HG03442 (cell line): Measurements from ENCODE around the gene ZNF425.
"Not testable (repeated sequence)": the region's sequence is repeated elsewhere in the genome, so short reads cannot be mapped to it uniquely, and the experiment has no call there.

Source experiments
- ATAC-seq: cut with Tn5 transposase; IDR thresholded peaks from one replicate; pipeline ENCODE4 v1.9.1; 2021; ENCODE audit warnings: mild to moderate bottlenecking, moderate library complexity; ENCODE audit not compliant: unreplicated experiment

ZNF425 gene

GRCh38 chr7:149075286-149075685 is 50.8 kb downstream of the ZNF425 start:
- no peak for ATAC-seq

- peak; percentile 42 for ATAC-seq
These were observed 51.8 kb downstream of the ZNF425 start for GRCh38 chr7:149074116-149074885.

GRCh38 chr7:149072438-149072775 is 53.7 kb downstream of the ZNF425 start:
- ATAC-seq, result no peak

GRCh38 chr7:149071641-149072437 is 54.3 kb downstream of the ZNF425 start:
- ATAC-seq, result no peak

DNA sequence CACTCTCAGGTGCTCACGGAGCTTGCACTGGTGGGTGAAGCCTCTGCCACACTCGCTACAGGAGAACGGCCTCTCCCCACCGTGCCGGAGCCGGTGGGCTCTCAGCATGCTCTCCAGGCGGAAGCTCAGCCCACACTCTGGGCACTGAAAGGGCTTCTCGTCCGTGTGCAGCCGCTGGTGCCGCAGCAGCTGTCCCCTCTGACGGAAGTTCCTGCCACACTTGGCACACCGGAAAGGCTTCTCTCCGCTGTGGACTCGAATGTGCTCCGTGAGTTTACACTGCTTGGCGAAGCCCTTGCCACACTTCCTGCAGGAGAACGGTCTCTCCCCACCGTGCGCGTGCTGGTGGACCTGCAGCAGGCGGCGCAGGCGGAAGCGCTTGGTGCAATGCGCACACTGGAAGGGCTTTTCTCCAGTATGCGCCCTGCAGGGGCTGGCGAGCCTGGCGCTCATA is 54.9 kb downstream of the ZNF425 start:
- no peak for ATAC-seq

DNA sequence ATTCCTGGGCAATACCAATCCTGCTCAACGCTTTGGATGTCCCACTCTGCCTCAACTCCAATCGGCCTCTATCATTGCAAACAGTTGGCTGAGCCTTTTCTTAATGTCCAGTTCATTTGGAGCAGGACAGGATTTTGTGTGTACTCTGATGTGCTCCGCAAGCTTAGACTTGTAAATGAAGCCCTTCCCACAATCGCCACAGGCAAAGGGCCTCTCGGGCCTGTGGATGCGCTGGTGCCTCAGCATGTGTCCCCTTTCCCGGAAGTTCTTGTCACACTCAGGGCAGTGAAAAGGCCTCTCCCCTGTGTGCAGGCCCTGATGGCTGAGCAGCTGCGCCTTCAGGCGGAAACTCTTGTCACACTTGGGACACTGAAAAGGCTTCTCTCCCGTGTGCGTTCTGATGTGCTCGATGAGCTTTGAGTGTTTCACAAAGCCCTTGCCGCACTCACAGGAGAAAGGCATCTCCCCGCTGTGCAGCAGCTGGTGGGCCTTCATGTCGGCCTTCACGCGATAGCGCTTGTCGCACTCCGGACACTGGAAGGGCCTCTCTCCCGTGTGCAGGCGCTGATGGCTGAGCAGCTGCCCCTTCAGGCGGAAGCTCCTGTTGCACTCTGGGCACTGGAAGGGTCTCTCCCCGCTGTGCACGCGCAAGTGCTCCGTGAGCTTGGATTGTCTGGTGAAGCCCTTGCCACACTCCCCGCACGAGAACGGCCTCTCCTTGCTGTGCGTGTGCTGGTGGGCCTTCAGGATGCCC is 55.6 kb downstream of the ZNF425 start:
- ATAC-seq, result no peak

- no peak for ATAC-seq
These were observed 58.3 kb downstream of the ZNF425 start for GRCh38 chr7:149067869-149068268.

- ATAC-seq, result no peak
These were observed 62.6 kb downstream of the ZNF425 start for GRCh38 chr7:149063476-149063875.

DNA sequence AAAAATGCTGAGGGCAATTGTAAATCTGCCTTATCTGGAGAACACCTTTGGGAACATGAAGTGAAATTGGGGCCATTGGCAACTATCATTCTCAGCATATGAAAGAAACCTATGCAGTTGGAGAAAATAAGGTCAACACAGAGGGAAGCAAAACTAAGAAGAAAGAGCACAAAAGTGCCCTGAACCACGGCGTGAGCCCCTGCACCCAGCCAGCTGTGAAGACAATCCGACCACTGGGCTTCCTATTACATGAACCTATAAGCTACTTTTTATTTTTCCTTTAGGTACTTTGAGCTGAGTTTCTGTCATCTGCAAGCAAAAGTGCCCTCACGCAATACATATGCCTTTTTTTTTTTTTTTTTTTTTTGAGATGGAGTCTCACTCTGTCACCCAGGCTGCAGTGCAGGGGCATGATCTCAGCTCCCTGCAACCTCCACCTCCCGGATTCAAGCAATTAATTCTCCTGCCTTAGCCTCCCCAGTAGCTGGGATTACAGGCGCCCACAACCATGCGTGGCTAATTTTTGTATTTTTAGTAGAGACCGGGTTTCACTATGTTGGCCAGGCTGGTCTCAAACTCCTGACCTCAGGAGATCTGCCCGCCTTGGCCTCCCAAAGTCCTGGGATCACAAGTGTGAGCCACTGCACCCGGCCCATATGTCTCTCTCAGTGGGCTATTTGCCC is 63.8 kb downstream of the ZNF425 start:
- not testable (repeated sequence) for ATAC-seq

DNA sequence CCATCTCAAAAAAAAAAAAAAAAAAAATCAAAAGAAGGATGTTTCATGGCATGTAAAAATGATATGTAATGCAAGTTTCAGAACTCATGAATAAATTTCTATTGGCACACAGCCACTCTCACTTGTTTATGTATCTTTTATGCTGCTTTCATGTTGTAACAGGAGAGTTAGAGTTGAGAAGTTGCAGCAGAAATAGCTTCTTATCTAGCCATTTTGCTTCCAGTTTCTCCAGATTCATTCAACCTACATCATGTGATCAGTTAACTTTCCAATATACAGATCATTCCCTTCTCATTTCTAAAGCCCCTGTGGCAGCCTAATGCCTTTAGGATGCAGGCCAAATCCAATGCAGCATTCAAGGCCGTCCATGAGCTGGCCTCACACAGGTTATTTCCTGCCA is 66.0 kb downstream of the ZNF425 start:
- no peak for ATAC-seq

DNA sequence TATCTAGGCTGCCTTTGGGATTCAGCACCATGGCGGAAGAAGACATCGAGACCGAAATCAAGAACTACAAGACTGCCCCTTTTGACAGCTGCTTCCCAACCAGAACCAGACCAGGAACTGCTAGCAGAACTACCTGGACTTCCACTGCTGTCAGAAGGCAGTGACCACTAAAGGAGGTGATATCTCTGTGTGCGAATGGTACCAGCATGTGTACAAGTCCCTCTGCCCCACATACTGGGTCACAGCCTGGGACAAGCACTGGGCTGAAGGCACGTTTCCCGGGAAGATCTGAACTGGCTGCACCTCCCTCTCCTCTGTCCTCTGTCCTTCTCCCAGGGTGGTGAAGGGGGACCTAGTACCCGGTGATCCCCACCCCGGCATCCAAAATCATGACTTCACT is 72.2 kb downstream of the ZNF425 start:
- no peak for ATAC-seq

DNA sequence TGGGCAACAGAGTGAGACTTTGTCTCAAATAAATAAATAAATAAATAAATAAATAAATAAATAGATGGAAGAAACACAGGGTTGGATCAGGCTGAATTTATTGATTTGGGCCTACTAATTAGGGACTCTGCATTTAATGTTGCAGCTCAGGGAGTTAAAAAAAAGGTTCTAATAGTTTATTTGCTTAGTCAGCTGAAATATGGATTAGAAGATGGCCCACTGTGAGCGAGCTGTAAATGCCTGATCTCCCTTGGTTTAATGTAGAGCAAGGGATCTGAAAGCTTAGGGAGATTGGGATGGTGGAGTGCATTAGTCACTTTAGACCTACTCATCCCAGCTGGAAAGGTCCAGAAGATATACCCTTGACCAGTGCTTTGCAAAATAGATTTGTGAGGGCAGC is 72.7 kb downstream of the ZNF425 start:
- ATAC-seq, result no peak
